Tibial artery (tissue), 4 donors: ENCODE results near the gene TBL1Y.

Experiments
- DNase-seq, 2 donors: peaks; one replicate each; pipeline ENCODE4 v3.0.0-alpha.2; 2019
- H3K27ac ChIP-seq, 2 donors: fragments of 200-600 bp; sonication (generic) in 1 of 2; 1 replicate in 1 of 2; 2 replicates in 1 of 2; pipeline ENCODE4 v1.5.1; 2018 to 2019; ENCODE audit warnings: mild to moderate bottlenecking in 1 of 2
- H3K27me3 ChIP-seq, 2 donors: fragments of 200-600 bp; sonication (generic) in 1 of 2; one replicate each; pipeline versions ENCODE4 v1.5.1 to v1.6.0; 2016 to 2019
- H3K36me3 ChIP-seq, 3 donors: fragments of 200-600 bp; sonication (generic) in 2 of 3; one replicate each; pipeline ENCODE4 v1.5.1; 2016 to 2019; ENCODE audit warnings: mild to moderate bottlenecking in 2 of 3
- H3K4me1 ChIP-seq, 4 donors: fragments of 200-600 bp; sonication (generic) in 2 of 4; 1 replicate in 3 of 4; 2 replicates in 1 of 4; pipeline ENCODE4 v1.5.1; 2016 to 2019
- H3K4me3 ChIP-seq, 2 donors: fragments of 200-600 bp; sonication (generic) in 1 of 2; 1 replicate in 1 of 2; 2 replicates in 1 of 2; pipeline ENCODE4 v1.5.1; 2018 to 2019; ENCODE audit warnings: mild to moderate bottlenecking in 2 of 2
- H3K9me3 ChIP-seq, 3 donors: fragments of 200-600 bp; sonication (generic) in 1 of 3; one replicate each; pipeline ENCODE4 v1.5.1; 2016 to 2019
- intact Hi-C: fragments of 100-400 bp; cut with DNase I; formaldehyde crosslinking; loops from one replicate; pipeline ENCODE4 v1.15.0; 2023; ENCODE audit warnings: low total_unique reads
- TF ChIP-seq, protein P1 (sequence below), 2 experiments: fragments of 200-600 bp in 1 of 2; fragments of 450-650 bp in 1 of 2; IDR thresholded peaks; one replicate each; pipeline ENCODE4 v1.5.1; 2017 to 2019; ENCODE audit warnings: antibody characterized with exemption in 2 of 2, mild to moderate bottlenecking in 1 of 2, moderate library complexity in 1 of 2

Gene TBL1Y

DNA sequence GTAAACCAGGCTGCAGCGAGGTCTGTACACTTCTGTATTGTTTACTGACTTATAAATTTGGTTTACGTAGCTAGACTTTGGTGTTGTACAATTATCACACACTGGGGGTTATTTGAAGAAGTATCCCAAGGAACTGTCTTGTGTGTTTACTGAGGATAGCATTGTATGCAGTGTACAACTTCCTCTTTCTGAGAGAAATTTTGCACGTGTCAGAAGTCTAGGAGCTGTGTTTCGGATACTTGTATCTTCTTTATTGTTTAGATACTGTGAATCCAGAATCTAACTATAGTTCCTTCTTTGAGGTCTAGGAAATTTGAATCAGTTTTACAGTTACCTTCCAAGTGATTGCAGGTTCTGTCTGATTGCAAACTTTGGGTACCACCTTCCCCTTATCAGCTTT, 64.5 kb downstream of the TBL1Y start:
- Histone ChIP-seq H3K27me3 (no peaks in the 10 kb centered on the region), H3K9me3 (no peaks in the 10 kb centered on the region), H3K4me1 (no peaks in the 10 kb centered on the region), H3K4me3 (no peak overlapping the region), H3K27ac (no peak overlapping the region), H3K36me3 (no peaks in the 10 kb centered on the region)
- no peak for DNase-seq
- TF ChIP-seq, protein P1, sequence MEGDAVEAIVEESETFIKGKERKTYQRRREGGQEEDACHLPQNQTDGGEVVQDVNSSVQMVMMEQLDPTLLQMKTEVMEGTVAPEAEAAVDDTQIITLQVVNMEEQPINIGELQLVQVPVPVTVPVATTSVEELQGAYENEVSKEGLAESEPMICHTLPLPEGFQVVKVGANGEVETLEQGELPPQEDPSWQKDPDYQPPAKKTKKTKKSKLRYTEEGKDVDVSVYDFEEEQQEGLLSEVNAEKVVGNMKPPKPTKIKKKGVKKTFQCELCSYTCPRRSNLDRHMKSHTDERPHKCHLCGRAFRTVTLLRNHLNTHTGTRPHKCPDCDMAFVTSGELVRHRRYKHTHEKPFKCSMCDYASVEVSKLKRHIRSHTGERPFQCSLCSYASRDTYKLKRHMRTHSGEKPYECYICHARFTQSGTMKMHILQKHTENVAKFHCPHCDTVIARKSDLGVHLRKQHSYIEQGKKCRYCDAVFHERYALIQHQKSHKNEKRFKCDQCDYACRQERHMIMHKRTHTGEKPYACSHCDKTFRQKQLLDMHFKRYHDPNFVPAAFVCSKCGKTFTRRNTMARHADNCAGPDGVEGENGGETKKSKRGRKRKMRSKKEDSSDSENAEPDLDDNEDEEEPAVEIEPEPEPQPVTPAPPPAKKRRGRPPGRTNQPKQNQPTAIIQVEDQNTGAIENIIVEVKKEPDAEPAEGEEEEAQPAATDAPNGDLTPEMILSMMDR (IDR thresholded peaks at IDR 0.05), result no peak
- intact Hi-C loops, result no loop called here

DNA sequence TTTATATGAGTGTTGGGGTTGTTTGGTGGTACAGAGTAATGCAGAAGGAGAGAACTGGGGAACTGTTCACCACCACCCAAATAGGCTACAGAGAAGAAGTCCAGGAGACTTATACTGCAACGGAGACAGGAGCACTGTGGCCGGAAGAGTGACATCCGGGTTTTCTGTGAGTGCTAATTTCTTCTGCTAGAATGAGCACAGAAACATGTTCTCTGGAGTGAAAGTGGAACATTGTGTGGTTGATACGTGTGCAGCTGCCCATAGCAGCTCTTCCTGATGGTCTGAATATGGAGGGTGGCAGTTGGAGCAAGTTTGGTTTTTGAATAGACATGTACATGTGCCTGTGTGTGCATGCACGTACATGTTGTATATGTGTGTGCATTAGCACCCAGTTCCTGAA, 67.3 kb downstream of the TBL1Y start:
- no peak overlapping the region for H3K4me3 ChIP-seq
- no peaks in the 10 kb centered on the region for H3K27me3 ChIP-seq
- TF ChIP-seq, protein P1 (IDR thresholded peaks at IDR 0.05), result no peak
- no peaks in the 10 kb centered on the region for H3K36me3 ChIP-seq
- no peaks in the 10 kb centered on the region for H3K9me3 ChIP-seq
- no peak overlapping the region for H3K27ac ChIP-seq
- intact Hi-C loops, result no loop called here
- no peaks in the 10 kb centered on the region for H3K4me1 ChIP-seq
- no peak for DNase-seq

DNA sequence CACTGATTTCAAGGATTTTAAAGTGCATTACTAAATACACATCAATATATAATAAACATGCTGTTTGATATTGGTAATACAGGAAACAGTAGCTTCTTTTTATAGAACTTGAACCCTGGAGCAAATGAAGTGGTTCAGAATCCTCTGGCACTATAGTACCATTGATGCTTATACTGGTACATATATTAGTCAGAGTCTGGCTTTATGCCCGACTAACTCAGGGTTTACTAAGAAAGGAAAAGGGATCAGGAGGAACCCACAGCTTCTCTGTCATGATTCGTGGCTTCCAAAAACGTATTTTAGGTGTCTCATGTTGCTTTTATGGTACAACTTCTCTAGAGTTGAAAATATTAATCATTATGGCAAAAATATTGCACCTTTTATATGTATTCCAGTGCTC, 72.7 kb downstream of the TBL1Y start:
- Histone ChIP-seq H3K27me3 (no peaks in the 10 kb centered on the region), H3K27ac (no peak overlapping the region), H3K36me3 (no peaks in the 10 kb centered on the region), H3K4me1 (no peaks in the 10 kb centered on the region), H3K9me3 (no peaks in the 10 kb centered on the region), H3K4me3 (no peak overlapping the region)
- TF ChIP-seq, protein P1 (IDR thresholded peaks at IDR 0.05), result no peak
- DNase-seq, result no peak
- intact Hi-C loops, result no loop called here

- TF ChIP-seq, protein P1 (IDR thresholded peaks at IDR 0.05), result no peak
Observed at GRCh38 chrY:6987811-6988210, 77.3 kb downstream of the TBL1Y start.

DNA sequence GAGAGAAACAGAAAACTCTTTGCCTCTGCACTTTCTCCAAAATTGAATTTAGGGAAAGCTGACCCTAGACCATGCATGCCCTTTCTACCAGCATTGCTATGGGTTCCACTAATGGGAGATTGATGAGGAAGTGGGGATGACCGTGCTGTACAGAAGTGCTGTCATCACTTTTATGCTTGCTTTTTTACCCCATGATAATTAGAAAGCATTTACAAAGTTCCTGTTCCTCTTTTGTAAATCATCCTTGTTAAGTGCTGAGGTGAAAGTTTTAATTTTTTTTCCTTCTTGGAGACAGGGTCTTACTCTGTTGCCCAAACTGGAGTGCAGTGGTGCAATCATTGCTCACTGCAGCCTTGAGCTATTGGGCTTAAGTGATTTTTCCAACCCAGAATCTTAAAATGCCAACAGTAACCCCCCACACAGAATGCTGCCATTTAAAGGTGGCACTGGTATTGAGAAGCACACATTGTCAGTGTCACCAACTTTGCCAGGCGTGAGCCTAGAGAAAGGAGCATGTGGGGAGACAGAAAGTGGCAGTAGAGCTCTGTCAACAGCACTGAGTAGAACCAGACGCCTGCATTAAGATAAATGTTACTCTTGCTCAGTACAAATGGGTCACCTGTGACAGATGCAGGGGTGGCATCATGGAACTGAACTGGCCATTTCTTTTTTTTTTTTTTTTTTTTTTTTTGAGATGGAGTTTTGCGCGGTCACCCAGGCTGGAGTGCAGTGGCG, 79.6 kb downstream of the TBL1Y start:
- intact Hi-C loops, result no loop called here
- H3K36me3 ChIP-seq, result no peaks in the 10 kb centered on the region
- H3K9me3 ChIP-seq, result no peaks in the 10 kb centered on the region
- H3K27me3 ChIP-seq, result no peaks in the 10 kb centered on the region
- no peak overlapping the region for H3K4me3 ChIP-seq
- no peak overlapping the region for H3K27ac ChIP-seq
- H3K4me1 ChIP-seq, result no peaks in the 10 kb centered on the region
- no peak for DNase-seq
- TF ChIP-seq, protein P1 (IDR thresholded peaks at IDR 0.05), result no peak

More at GRCh38 chrY:6987811-6988210, 77.3 kb downstream of the TBL1Y start:
- Histone ChIP-seq H3K4me3 (no peak overlapping the region), H3K27ac (no peak overlapping the region), H3K36me3 (no peaks in the 10 kb centered on the region), H3K9me3 (no peaks in the 10 kb centered on the region), H3K27me3 (no peaks in the 10 kb centered on the region), H3K4me1 (no peaks in the 10 kb centered on the region)
- DNase-seq, result no peak
- intact Hi-C loops, result no loop called here
